ENCODE results near the gene C10orf67.

DNA sequence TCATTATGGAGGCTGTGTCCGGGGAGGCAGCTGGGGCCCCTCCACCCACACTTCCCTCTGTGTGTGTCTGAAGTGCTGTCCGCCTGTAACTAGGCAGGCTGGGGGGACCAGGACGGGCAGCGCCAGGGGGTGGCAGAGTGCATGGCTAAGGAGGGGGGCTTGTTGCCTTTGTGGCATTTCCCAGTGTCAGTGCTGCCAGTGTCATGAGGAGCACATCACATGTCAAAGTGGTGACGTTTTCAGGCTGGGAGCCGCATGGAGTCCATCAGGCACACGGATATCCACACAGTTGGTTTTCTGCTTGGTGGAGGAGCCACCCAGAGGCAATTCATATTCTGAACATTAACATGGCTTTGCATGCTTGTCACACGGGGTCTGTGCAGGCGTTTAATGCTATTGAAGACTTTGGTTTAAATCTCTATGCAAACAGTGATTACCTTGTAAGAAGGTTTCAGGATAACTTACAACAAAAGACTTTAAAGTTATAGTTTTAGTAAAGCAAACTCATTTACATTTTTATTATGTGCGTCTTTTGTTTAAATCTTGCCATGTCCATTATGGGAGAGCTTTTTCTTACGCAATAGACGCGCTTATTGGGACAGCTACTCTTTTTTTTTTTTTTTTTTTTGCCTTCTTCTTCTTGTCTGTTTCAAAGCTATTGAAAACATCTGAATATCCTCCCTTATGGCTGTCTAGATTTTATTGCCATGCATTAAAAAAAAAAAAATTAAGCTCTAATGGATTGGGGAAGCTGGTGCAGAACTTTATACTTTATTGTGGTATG, 52.9 kb downstream of the C10orf67 start:
- TF ChIP-seq, protein P1, sequence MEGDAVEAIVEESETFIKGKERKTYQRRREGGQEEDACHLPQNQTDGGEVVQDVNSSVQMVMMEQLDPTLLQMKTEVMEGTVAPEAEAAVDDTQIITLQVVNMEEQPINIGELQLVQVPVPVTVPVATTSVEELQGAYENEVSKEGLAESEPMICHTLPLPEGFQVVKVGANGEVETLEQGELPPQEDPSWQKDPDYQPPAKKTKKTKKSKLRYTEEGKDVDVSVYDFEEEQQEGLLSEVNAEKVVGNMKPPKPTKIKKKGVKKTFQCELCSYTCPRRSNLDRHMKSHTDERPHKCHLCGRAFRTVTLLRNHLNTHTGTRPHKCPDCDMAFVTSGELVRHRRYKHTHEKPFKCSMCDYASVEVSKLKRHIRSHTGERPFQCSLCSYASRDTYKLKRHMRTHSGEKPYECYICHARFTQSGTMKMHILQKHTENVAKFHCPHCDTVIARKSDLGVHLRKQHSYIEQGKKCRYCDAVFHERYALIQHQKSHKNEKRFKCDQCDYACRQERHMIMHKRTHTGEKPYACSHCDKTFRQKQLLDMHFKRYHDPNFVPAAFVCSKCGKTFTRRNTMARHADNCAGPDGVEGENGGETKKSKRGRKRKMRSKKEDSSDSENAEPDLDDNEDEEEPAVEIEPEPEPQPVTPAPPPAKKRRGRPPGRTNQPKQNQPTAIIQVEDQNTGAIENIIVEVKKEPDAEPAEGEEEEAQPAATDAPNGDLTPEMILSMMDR (IDR thresholded peaks at IDR 0.05) = peak in 6 of 7 experiments; percentile 5 to 67 (median 56)
- TF ChIP-seq POLR2A (IDR thresholded peaks at IDR 0.05) = no peak
